GM18858 (cell line): ENCODE measurements around the gene PHAX.
"Not testable (repeated sequence)": the region's sequence is repeated elsewhere in the genome, so short reads cannot be mapped to it uniquely, and the experiment has no call there.

Experiments used
- ATAC-seq: cut with Tn5 transposase; IDR thresholded peaks from one replicate; pipeline ENCODE4 v1.9.1; 2021; ENCODE audit not compliant: unreplicated experiment

Gene PHAX

DNA sequence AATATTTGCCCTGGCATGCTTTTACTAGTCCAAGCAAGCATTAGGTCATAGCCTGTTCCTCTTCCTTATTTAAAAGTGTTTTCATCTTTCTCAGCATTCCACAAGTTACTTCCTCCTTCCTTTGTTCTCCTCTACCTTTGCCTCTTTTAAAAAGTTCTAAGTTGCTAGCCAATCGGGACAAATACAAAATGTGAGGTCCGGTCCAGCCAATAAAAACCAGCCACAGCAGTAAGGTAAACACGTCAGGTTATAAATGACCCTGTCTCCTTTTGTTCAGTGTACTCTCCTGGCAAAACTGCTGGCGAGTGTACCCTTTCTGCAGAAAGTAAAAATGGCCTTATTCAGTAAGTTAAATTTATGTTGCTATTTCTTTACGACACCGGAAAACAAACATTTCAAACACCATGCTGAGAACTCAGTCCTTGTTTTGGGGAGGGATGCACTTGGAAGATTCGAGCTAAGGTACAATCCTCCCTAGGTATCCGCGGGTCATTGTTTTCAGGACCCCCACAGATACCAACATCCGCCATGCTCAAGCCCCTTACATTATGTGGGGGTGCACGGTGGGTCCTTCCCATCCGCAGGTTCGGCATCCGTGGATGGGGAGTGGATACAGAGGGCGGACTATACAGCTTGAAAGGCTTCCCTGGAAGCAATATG, 646 bp upstream of the PHAX start:
- not testable (repeated sequence) for ATAC-seq

DNA sequence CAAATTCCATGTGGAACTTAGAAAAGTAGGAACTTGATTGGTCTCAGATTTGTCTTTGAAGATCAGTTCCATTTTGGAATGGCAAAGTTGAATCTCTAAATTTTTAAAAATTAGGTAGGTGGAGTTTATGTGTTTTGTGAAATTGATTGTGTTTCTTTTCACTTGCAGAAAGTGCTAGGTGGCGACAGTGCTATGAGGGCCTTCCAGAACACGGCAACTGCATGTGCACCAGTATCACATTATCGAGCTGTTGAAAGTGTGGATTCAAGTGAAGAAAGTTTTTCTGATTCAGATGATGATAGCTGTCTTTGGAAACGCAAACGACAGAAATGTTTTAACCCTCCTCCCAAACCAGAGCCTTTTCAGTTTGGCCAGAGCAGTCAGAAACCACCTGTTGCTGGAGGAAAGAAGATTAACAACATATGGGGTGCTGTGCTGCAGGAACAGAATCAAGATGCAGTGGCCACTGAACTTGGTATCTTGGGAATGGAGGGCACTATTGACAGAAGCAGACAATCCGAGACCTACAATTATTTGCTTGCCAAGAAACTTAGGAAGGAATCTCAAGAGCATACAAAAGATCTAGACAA, 2.8 kb downstream of the PHAX start:
- no peak for ATAC-seq

DNA sequence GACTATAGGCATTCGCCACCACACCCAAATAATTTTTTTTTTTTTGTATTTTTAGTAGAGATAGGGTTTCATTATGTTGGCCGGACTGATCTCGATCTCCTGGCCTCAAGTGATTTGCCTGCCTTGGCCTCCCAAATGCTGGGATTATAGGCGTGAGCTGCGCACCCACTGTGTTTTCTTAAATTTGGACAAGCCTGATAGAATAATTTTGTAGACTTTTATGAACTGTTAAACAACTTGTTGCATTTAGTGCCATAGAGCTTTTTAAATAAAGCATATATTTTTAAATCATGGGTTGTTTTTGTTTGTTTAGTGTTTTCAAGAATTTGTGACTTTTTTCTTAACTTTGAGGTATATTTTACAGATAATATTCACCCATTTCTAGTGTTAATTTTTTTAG, 4.8 kb downstream of the PHAX start:
- ATAC-seq, result no peak

DNA sequence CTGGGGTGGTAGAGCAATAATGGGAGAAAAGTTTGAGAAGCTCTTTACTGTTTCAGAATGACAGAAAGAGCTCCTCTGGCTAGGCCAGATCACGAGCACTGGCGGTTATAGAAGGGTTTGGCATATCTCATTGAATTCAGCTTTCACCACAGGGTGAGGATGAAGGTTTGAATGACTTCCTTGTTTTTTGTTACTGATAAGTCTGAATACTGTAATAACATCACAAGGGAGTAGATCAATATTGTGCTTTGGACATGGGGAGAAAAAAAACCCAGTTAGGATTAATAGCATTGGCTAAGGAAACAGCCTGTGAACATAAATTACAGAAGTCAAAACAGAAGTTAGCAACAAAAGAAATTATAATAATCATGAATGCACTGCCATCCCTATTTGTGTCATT, 9.4 kb downstream of the PHAX start:
- ATAC-seq, result no peak

DNA sequence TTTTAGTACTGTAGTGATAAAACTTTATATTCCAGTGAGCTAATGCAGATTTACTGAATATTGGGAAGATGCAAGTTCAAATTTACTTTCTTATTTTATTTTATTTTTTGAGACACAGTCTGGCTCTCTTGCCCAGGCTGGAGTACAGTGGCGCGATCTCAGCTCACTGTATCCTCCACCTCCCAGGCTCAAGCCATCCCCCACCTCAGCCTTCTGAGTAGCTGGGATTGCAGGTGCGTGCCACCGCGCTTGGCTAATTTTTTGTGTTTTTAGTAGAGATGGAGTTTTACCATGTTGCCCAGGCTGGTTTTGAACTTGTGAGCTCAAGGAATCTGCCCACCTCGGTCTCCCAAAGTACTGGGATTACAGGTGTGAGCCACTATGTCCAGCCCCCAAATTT, 9.9 kb downstream of the PHAX start:
- no peak for ATAC-seq

DNA sequence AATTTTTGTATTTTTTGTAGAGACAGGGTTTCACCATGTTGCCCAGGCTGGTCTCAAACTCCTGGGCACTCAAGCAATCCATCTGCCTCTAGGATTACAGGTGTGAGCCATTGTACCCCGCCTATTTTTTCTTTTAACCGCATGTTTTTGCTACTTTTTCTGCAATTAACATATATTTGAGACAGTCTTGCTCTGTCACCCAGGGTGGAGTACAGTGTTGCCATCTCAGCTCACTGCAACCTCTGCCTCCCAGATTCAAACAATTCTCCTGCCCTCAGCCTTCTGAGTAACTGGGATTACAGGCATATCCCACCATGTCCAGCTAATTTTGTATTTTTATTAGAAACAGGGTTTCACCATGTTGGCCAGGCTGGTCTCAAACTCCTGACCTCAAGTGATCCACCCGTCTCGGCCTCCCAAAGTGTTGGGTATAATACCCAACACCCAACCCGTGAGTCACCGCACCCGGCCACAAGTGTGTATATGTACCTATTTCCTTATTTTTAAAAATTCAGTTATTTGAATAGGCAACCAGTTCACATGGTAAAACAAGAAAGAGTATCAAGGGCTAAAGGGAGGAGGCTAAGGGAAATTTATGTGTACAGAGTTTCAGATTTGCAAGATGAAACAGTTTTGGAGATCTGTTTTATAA, 13.3 kb downstream of the PHAX start:
- ATAC-seq, result no peak

DNA sequence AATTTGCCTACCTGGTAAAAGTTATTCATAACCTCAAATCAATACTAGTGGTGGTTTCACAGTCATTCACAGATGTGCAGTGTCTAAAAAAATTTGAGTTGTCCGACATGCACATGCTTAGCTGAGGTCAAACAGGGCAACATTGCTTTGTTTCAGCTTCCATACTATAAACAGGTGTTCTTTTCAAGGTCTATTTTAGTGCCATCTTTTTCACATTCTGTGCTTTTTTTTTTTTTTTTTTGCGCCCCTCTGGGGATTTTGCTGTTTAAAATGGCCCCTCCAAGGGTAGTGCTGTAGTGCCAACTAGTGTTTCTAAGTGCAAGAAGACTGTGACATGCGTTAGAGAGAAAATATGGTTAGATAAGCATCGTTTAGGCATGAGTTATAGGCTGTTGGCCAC, 14.5 kb downstream of the PHAX start:
- peak; percentile 96 for ATAC-seq

DNA sequence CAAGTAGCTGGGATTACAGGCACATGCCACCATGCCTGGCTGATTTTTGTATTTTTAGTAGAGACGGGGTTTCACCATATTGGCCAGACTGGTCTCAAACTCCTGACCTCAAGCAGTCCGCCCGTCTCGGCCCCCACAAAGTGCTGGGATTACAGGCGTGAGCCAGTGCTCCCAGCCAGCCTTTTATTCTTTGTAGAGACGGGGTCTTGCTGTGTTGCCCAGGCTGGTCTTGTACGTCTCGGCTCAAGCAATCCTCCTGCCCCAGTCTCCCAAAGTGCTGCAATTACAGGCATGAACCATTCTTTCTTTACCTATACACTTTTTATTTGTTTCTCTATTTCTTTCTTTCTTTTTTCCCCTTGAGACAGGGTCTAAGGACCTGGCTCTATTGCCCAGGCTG, 16.9 kb downstream of the PHAX start:
- ATAC-seq, result not testable (repeated sequence)

DNA sequence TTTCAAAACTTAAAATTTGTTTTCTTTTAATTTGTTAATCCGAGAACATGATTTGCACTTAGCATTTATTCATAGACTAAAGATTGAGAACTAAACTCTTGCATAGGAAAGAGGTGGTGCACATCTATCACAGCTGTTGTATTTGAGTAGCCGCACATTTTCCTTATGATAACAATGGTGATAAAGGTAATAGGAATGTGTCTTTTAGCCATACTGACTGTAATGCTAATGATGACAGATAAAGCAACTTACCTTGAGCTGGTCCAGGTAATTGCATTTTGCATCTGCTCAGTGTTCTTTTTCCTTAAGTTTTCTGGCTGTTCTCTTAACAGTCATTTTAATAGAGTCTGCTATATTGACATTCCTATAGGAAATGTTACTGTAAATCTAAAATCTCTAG, 19.0 kb downstream of the PHAX start:
- ATAC-seq, result no peak

DNA sequence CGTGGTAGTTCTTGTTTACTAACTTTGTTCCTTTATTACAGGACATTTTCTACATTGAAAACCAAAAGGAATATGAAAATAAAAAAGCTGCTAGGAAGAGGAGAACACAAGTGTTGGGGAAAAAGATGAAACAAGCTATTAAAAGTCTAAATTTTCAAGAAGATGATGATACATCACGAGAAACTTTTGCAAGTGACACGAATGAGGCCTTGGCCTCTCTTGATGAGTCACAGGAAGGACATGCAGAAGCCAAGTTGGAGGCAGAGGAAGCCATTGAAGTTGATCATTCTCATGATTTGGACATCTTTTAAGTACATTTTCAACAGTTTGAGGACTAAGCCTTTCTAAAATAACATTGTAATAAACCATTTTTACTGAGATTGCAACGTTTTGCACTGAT, 23.8 kb downstream of the PHAX start:
- no peak for ATAC-seq

DNA sequence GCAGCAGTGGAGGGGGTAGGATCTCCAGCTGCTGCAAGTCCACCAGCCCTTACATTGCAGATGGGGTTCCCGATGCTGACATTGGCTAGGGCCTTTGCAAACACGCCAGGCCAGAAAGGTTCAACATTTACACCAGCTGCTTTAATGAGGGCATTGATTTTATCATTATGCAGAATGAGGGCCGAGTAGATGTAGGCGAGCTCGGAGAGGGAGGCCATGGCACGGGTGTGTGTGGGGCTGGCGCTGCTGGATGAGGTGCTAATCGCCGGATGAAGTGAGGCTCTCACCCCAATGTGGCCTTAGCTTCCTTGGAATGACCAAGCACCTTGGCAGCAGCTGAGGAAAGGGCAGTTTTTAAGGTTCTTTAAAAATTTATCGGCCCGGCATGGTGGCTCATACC, 27.4 kb downstream of the PHAX start:
- no peak for ATAC-seq

DNA sequence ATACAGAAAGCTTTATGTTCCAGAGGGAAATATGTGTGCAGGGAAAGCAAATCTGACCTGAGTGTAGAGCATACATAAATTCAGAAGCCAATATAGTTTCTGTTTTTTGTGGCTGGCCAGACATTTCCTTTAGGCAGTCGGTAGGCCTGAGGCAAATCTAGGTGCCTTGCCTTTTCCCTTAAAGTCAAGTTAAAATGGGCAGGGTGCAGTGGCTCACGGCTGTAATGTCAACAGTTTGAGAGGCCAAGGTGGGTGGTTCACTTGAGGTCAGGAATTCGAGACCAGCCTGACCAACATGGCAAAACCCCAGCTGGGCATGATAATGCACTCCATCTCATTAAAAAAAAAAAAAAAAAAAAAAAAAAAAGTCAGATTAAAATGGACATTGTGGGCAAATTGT, 31.2 kb downstream of the PHAX start:
- ATAC-seq, result no peak

DNA sequence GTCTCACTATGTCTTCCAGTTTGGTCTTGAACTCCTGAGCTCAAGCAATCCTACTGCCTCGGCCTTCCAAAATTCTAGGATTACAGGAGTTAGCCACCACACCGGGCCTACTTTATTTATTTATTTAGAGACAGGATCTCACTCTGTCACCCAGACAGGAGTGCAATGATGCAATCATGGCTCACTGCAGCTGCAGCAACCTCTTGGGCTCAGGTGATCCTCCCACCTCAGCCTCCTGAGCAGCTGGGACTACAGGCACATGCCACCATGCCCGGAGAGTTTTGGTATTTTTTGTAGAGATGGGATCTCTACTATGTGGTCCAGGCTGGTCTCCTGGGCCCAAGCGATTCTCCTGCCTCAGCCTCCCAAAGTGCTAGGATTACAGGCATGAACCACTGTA, 32.8 kb downstream of the PHAX start:
- ATAC-seq, result no peak

DNA sequence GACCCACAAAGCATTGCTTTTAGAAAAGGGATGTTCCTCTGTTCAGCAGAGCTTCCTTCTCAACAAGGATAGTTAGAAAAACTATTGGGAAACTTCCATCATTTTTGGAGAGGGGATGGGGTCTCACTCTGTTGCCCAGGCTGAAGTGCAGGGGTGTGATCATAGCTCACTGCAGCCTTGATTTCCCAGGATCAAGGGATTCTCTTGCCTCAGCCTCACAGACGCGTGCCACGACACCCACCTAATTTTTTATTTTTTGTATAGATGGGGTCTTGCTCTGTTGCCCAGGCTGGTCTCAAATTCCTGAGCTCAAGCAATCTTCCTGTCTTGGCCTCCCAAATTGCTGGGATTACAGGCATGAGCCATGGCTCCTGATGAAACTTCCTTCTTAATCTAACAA, 34.8 kb downstream of the PHAX start:
- ATAC-seq, result no peak

DNA sequence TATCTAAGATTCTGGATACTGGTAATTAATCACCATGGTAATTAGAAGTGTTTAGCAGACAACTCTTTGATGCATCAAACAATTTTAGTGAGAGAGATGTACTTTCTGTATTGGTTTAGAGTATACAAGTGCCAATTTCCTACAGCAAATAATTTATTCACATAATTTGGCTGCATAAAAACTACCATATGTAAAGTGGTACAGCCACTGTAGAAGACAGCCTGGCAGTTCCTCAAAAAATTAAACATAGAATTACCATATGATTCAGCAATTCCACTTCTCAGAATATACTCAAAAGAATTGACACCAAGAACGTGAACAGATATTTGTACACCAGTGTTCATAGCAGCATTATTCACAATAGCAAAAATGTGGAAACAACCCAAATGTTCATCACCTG, 36.2 kb downstream of the PHAX start:
- ATAC-seq, result no peak

DNA sequence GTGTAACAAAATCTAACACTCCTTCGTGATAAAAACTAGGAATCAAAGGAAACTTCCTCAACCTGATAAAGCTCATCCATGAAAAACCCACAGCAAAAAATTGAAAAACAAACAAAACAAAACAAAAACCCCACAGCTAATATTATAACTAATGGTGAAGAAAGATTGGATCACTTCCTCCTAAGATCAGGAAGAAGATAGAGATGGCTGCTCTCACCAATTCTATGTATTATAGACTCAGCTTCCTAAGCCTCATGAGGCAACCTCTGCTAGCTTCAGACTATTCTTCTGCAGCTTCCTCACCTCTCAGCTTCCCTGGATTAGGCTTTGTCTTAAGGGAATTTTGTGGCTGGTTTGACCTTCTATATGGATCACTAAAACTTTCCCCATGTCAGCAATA, 40.1 kb downstream of the PHAX start:
- ATAC-seq, result no peak

DNA sequence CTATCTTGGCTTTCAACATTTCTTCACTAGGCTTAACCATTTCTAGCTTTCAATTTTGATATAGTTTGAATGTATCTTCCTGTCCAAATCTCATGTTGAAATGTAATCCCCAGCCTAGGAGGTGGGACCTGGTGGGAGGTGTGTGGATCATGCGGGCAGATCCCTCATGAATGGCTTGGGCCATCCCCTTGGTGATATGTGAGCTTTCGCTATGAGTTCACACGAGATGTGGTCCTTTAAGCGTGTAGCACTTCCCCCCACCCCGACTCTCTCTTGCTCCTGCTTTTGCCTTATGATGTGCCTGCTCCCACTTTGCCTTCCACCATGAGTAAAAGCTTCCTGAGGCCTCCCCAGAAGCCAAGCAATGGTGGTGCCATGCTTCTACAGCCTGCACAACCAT, 40.6 kb downstream of the PHAX start:
- ATAC-seq, result no peak

DNA sequence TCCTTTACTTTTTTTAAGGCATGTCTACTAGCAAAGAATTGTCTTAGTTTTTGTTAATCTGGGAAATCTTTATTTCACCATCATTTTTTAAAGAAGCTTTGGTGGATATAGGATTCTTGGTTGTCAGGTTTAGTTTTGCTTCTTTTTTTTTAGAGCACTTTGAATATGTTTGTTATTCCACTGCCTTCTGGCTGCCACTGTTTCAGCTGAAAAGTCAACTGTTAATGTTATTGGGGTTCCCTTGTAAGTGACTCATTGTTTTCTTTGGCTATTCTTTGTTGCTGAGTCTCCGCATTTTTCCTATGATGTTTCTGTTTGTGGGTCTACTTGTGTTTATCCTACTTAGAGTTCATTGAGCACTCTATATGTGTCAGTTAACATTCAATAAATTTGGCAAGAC, 44.4 kb downstream of the PHAX start:
- ATAC-seq, result no peak

DNA sequence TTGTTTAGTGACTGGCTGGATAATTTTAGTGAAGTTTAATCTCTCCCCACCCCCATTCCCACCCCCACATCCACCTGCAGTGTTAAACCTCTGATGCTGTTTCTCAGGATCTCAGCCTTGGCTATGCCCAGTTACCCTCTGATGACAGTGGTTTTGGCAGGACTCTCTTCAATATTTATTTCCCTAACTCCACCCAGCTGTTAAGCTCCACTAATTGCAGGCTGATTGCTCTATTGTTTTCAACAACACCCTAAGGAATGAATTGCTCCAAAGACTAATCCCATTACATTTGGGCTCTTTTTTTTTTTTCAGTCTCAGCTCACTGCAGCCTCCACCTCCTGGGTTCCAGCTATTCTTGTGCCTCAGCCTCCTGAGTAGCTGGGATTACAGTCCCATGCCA, 46.3 kb downstream of the PHAX start:
- ATAC-seq, result no peak

DNA sequence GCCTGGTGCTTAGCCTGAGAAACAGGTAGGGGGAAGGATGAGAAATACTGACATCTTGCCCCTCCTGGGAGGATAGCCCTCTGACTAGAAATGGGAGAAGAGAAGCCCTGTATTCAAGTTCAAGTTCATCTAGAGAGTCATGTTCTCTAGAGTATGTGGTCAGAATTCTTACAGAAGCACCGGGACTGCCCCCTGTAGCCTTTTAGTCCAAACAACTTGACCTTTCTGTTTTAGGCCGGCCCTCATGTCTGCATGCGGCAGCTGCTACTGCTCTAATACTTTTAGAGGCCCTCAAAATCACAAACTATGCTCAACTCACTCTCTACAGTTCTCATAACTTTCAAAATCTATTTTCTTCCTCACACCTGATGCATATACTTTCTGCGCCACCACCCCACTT, 47.7 kb downstream of the PHAX start:
- no peak for ATAC-seq

DNA sequence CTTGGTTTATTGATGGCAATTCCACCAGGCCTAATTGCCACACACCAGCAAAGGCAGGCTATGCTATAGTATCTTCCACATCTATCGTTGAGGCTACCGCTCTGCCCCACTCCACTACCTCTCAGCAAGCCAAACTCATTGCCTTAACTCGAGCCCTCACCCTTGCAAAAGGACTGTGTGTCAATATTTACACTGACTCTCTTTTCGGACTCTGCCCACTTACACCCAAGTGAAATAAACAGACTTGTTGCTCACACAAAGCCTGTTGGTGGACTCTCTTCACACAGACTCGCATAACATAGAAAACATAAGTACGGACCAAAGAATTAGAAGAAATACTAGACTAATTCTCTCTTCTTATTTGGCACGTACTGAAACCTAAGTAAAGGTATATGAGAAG, 48.3 kb downstream of the PHAX start:
- ATAC-seq, result not testable (repeated sequence)

DNA sequence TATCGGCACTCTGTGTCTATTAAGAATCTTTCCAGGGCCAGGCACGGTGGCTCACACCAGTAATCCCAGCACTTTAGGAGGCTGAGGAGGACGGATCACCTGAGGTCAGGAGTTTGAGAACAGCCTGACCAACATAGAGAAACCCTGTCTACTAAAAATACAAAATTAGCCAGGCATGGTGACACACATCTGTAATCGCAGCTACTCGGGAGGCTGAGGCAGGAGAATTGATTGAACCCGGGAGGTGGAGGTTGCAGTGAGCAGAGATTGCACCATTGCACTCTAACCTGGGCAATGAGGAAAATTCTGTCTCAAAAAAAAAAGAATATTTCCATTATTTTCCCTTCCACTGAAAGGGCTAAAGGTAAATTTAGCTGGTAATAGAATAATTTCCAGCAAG, 49.0 kb downstream of the PHAX start:
- not testable (repeated sequence) for ATAC-seq

DNA sequence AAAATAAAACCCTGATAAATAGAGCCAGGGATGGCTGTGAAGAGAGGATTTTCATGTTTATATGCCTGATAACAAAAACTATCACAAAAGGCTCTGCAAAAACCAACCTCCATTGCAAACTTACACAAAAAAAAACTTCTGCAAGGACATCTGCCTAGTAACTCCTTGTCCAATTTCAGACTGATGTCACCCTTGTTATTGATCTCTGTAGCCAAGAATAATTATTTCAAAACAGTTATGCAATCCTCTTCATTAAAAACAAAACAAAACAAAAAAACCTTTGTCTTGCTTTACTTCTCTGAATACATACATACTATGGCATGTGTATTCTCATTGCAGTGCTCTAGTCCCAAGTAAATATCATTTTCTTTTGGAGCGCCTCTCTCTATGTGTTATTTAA, 49.7 kb downstream of the PHAX start:
- no peak for ATAC-seq
